Smooth muscle cell (in vitro differentiated cells): ENCODE data around the gene REEP3. TPM values are rescaled to one million over a fixed set of nuclear protein-coding genes. Genes with fewer than 3 reads are reported as not detected.
A peak's percentile ranks its signal among the peaks of the same experiment; 100 is the strongest.

Experiments
- DNase-seq: peaks from one replicate; lab custom pipeline; 2025; ENCODE audit not compliant: unreplicated experiment; lab: John Stamatoyannopoulos, UW
- H2AFZ ChIP-seq: fragments of 200-600 bp; sonication (generic); 2 replicates; pipeline ENCODE4 v1.6.0; 2016; ENCODE audit warnings: antibody characterized with exemption, low read depth, mild to moderate bottlenecking
- H3F3A ChIP-seq: fragments of 200-600 bp; sonication (generic); 2 replicates; pipeline ENCODE4 v1.6.0; 2017; ENCODE audit warnings: antibody characterized with exemption, low read depth
- H3K27ac ChIP-seq: fragments of 200-600 bp; sonication (generic); 2 replicates; pipeline ENCODE4 v1.5.1; 2016; ENCODE audit warnings: low read depth, mild to moderate bottlenecking
- H3K27me3 ChIP-seq: fragments of 200-600 bp; sonication (generic); 2 replicates; pipeline ENCODE4 v1.6.1; 2016; ENCODE audit warnings: low read depth, mild to moderate bottlenecking
- H3K36me3 ChIP-seq: fragments of 200-600 bp; sonication (generic); 2 replicates; pipeline ENCODE4 v1.5.1; 2016; ENCODE audit warnings: low read depth
- H3K4me1 ChIP-seq: fragments of 200-600 bp; sonication (generic); 2 replicates; pipeline ENCODE4 v1.5.1; 2016; ENCODE audit warnings: low read depth
- H3K4me2 ChIP-seq: fragments of 200-600 bp; sonication (generic); 2 replicates; pipeline ENCODE4 v1.6.0; 2016; ENCODE audit warnings: mild to moderate bottlenecking
- H3K4me3 ChIP-seq: fragments of 200-600 bp; sonication (generic); 2 replicates; pipeline ENCODE4 v1.5.1; 2016; ENCODE audit warnings: mild to moderate bottlenecking
- H3K79me2 ChIP-seq: fragments of 200-600 bp; sonication (generic); 2 replicates; pipeline ENCODE4 v1.6.0; 2016; ENCODE audit warnings: low read depth, mild to moderate bottlenecking
- H3K9ac ChIP-seq: fragments of 200-600 bp; sonication (generic); 2 replicates; pipeline ENCODE4 v1.6.0; 2016; ENCODE audit warnings: low read depth
- H3K9me3 ChIP-seq: fragments of 200-600 bp; sonication (generic); replicated peaks from 2 replicates; pipeline ENCODE4 v1.5.1; 2016; ENCODE audit warnings: low read depth
- H4K20me1 ChIP-seq: fragments of 200-600 bp; sonication (generic); 2 replicates; pipeline ENCODE4 v1.6.0; 2016; ENCODE audit warnings: low read depth
- WGBS: methylation state at CpG from one replicate; pipeline ENCODE4 v1.1.7; 2016; ENCODE audit warnings: low lambda C conversion rate; 5-methylcytosine and 5-hydroxymethylcytosine counted together
- polyA plus RNA-seq: library from polyadenylated mRNA; unstranded; fragments of >200 nt; fragmentation: Nextera tagmentation; extraction: Ambion mirVana; gene quantifications from 2 replicates; pipeline ENCODE4 v1.2.1, GENCODE V29; 2016
- total RNA-seq: library from RNA; depleted of rRNA; stranded (reverse); fragments of >200 nt; gene quantifications from 2 replicates; pipeline ENCODE4 v1.2.3, GENCODE V29; 2014
- TF ChIP-seq, protein P1 (sequence below): fragments of 200-600 bp; sonication (generic); IDR thresholded peaks from 2 replicates; pipeline ENCODE4 v1.5.1; 2017; ENCODE audit warnings: borderline replicate concordance, mild to moderate bottlenecking, antibody characterized with exemption; ENCODE audit not compliant: insufficient read depth, poor library complexity, severe bottlenecking

REEP3 gene
- total and polyA plus RNA-seq, 2 experiments from 2014 or later, result 42.3 to 80.4 TPM

GRCh38 chr10:63670291-63670898, 149.2 kb downstream of the REEP3 start:
- 49% methylated on average over 10 of the region's 10 CpGs for WGBS
- TF ChIP-seq, protein P1, sequence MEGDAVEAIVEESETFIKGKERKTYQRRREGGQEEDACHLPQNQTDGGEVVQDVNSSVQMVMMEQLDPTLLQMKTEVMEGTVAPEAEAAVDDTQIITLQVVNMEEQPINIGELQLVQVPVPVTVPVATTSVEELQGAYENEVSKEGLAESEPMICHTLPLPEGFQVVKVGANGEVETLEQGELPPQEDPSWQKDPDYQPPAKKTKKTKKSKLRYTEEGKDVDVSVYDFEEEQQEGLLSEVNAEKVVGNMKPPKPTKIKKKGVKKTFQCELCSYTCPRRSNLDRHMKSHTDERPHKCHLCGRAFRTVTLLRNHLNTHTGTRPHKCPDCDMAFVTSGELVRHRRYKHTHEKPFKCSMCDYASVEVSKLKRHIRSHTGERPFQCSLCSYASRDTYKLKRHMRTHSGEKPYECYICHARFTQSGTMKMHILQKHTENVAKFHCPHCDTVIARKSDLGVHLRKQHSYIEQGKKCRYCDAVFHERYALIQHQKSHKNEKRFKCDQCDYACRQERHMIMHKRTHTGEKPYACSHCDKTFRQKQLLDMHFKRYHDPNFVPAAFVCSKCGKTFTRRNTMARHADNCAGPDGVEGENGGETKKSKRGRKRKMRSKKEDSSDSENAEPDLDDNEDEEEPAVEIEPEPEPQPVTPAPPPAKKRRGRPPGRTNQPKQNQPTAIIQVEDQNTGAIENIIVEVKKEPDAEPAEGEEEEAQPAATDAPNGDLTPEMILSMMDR, result no peak
- Histone ChIP-seq H3K9ac (no peak overlapping the region), H3K27me3 (no peaks in the 10 kb centered on the region), H3K4me2 (no peak overlapping the region), H3K4me3 (no peak overlapping the region), H3K27ac (no peak overlapping the region), H3K9me3 (no peaks in the 10 kb centered on the region), H3F3A (no peaks in the 10 kb centered on the region), H3K4me1 (peaks cover 16% of the 10 kb centered on the region), H4K20me1 (no peaks in the 10 kb centered on the region), H2AFZ (no peak overlapping the region), H3K79me2 (no peaks in the 10 kb centered on the region), H3K36me3 (no peaks in the 10 kb centered on the region)
- no peak for DNase-seq

DNA sequence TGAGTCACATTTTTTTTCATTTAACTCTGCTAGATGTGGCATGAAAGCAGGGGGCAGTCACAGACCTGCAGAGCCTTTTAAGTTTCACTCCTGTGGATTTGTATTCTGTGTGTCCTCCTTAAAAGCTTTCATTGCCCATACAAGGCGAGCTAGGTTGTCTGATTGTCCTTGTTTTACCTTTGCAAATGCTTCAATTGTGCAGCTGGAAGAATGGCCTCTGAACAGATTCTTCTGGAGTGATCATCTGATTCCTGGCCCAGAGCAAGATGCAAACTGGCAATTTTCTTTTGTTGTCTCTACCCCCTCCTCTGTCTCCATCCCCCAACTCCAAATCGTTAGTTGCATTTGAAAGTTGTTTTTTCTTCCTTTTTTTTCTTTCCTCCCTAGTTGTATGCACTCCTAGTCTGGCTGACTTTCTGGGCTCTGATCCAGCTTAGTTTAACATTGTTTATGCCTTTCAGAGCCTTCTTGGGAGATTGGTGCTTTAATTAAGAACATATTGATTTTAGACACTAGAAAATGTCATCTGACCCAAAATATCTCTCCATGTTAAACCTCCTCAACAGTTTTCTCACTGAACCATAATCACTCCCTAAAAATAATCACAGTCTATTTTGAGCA, 150.2 kb downstream of the REEP3 start:
- Histone ChIP-seq H2AFZ (no peak overlapping the region), H3K27me3 (no peaks in the 10 kb centered on the region), H4K20me1 (no peaks in the 10 kb centered on the region), H3K9ac (no peak overlapping the region), H3K9me3 (no peaks in the 10 kb centered on the region), H3K4me2 (peak overlapping the region; percentile 3), H3K4me3 (no peak overlapping the region), H3K4me1 (peaks cover 16% of the 10 kb centered on the region), H3K27ac (no peak overlapping the region), H3F3A (no peaks in the 10 kb centered on the region), H3K36me3 (no peaks in the 10 kb centered on the region), H3K79me2 (no peaks in the 10 kb centered on the region)
- TF ChIP-seq, protein P1, result no peak
- DNase-seq, result no peak
- WGBS, result 43% methylated on average over 2 of the region's 2 CpGs

GRCh38 chr10:63672491-63672890, 151.3 kb downstream of the REEP3 start:
- TF ChIP-seq, protein P1, result no peak
- no peaks in the 10 kb centered on the region for H4K20me1 ChIP-seq
- no peak overlapping the region for H3K4me3 ChIP-seq
- H3K79me2 ChIP-seq, result no peaks in the 10 kb centered on the region
- H3F3A ChIP-seq, result no peaks in the 10 kb centered on the region
- peaks cover 16% of the 10 kb centered on the region for H3K4me1 ChIP-seq
- H3K4me2 ChIP-seq, result no peak overlapping the region
- 85% methylated on average over 3 of the region's 3 CpGs for WGBS
- DNase-seq, result no peak
- no peak overlapping the region for H2AFZ ChIP-seq
- H3K27ac ChIP-seq, result no peak overlapping the region
- no peaks in the 10 kb centered on the region for H3K27me3 ChIP-seq
- H3K9me3 ChIP-seq, result no peaks in the 10 kb centered on the region
- H3K36me3 ChIP-seq, result no peaks in the 10 kb centered on the region
- H3K9ac ChIP-seq, result no peak overlapping the region

DNA sequence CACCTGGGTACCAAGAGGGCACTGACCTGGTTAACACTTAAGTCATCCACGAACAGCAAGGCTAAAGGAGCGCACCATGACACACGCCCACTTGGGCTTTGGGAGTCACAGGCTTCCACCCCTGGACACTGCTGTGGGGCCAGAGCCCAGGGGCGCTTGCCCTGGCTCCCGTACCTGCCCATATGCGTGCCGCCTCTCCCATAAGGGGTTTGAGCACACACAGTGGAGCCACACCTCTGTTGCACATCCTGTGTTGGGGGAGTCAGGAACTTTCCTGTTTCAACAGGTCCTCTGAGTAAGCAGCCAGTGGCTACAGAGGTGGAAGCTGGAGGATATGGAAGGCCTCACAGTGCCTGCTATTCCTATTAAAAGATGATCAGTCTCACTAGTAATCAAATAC, 152.0 kb downstream of the REEP3 start:
- no peak for DNase-seq
- Histone ChIP-seq H4K20me1 (no peaks in the 10 kb centered on the region), H3K27ac (no peak overlapping the region), H3K4me3 (no peak overlapping the region), H3K4me1 (peaks cover 16% of the 10 kb centered on the region), H3K4me2 (no peak overlapping the region), H3K27me3 (no peaks in the 10 kb centered on the region), H2AFZ (no peak overlapping the region), H3K9ac (no peak overlapping the region), H3K79me2 (no peaks in the 10 kb centered on the region), H3K36me3 (no peaks in the 10 kb centered on the region), H3F3A (no peaks in the 10 kb centered on the region), H3K9me3 (no peaks in the 10 kb centered on the region)
- TF ChIP-seq, protein P1, result no peak
- WGBS, result 81% methylated on average over 7 of the region's 7 CpGs
